Measurements from ENCODE around the gene TTLL12.

DNA sequence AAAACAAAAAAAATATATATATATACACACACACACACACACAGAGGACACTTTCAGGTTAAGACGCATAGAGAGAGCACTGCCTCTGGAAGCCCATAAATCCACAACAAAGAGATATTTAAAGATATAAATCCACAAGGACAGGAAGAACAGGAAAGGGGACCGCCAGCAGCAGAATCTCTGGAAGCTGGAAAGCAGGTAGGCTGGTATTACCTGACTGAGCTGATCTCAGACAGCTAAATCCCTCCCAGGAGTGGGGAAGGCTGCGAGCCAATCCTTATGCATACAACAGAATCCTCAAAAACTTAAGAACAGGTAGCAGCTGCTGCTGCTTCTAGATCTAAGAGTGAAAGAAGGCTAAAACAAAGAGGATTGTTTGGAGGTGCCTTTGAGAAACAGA lies 42.0 kb downstream of the TTLL12 start:
- TF ChIP-seq, protein P1, sequence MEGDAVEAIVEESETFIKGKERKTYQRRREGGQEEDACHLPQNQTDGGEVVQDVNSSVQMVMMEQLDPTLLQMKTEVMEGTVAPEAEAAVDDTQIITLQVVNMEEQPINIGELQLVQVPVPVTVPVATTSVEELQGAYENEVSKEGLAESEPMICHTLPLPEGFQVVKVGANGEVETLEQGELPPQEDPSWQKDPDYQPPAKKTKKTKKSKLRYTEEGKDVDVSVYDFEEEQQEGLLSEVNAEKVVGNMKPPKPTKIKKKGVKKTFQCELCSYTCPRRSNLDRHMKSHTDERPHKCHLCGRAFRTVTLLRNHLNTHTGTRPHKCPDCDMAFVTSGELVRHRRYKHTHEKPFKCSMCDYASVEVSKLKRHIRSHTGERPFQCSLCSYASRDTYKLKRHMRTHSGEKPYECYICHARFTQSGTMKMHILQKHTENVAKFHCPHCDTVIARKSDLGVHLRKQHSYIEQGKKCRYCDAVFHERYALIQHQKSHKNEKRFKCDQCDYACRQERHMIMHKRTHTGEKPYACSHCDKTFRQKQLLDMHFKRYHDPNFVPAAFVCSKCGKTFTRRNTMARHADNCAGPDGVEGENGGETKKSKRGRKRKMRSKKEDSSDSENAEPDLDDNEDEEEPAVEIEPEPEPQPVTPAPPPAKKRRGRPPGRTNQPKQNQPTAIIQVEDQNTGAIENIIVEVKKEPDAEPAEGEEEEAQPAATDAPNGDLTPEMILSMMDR (IDR thresholded peaks at IDR 0.05): no peak
- no peak for TF ChIP-seq POLR2A (IDR thresholded peaks at IDR 0.05)

Measured in esophagus squamous epithelium (tissue), 4 donors.